Measurements from ENCODE around the gene ICA1.

Gene ICA1

GRCh38 chr7:8200316-8200715, 61.7 kb downstream of the ICA1 start:
- no peak for DNase-seq (ENCODE audit: low spot score)

GRCh38 chr7:8197994-8198698, 63.8 kb downstream of the ICA1 start:
- no peak for DNase-seq (ENCODE audit: low spot score)

- no peak for DNase-seq (ENCODE audit: low spot score)
These were observed 69.1 kb downstream of the ICA1 start for GRCh38 chr7:8192897-8193296.

GRCh38 chr7:8190119-8190895, 71.7 kb downstream of the ICA1 start:
- DNase-seq (ENCODE audit: low spot score) = peak; percentile 49

- no peak for DNase-seq (ENCODE audit: low spot score)
These were observed 72.3 kb downstream of the ICA1 start for GRCh38 chr7:8189625-8190024.

- no peak for DNase-seq (ENCODE audit: low spot score)
These were observed 75.9 kb downstream of the ICA1 start for GRCh38 chr7:8185926-8186683.

GRCh38 chr7:8184221-8184620, 77.7 kb downstream of the ICA1 start:
- peak; percentile 94 for DNase-seq (ENCODE audit: low spot score)

GRCh38 chr7:8179486-8179885, 82.5 kb downstream of the ICA1 start:
- no peak for DNase-seq (ENCODE audit: low spot score)

GRCh38 chr7:8178353-8178752, 83.6 kb downstream of the ICA1 start:
- no peak for DNase-seq (ENCODE audit: low spot score)

- no peak for DNase-seq (ENCODE audit: low spot score)
These were observed 84.6 kb downstream of the ICA1 start for GRCh38 chr7:8177109-8177933.

GRCh38 chr7:8176370-8177081, 85.4 kb downstream of the ICA1 start:
- DNase-seq (ENCODE audit: low spot score) = no peak

- no peak for DNase-seq (ENCODE audit: low spot score)
These were observed 86.0 kb downstream of the ICA1 start for GRCh38 chr7:8175929-8176369.

GRCh38 chr7:8172372-8173354, 89.3 kb downstream of the ICA1 start:
- DNase-seq (ENCODE audit: low spot score) = no peak

- no peak for DNase-seq (ENCODE audit: low spot score)
These were observed 92.8 kb downstream of the ICA1 start for GRCh38 chr7:8169171-8169570.

GRCh38 chr7:8168336-8168735, 93.6 kb downstream of the ICA1 start:
- DNase-seq (ENCODE audit: low spot score) = no peak

GRCh38 chr7:8165150-8165549, 96.8 kb downstream of the ICA1 start:
- no peak for DNase-seq (ENCODE audit: low spot score)

GRCh38 chr7:8162181-8162580, 99.8 kb downstream of the ICA1 start:
- no peak for DNase-seq (ENCODE audit: low spot score)

GRCh38 chr7:8161364-8161828, 100.6 kb downstream of the ICA1 start:
- peak; percentile 57 for DNase-seq (ENCODE audit: low spot score)

GRCh38 chr7:8160779-8161345, 101.1 kb downstream of the ICA1 start:
- no peak for DNase-seq (ENCODE audit: low spot score)

- DNase-seq (ENCODE audit: low spot score) = no peak
These were observed 101.7 kb downstream of the ICA1 start for GRCh38 chr7:8160250-8160649.
